ENCODE data around the gene ANK2.

GRCh38 chr4:113330200-113330599 lies 280.7 kb downstream of the ANK2 start:
- TF ChIP-seq CTCF (IDR thresholded peaks at IDR 0.05), result no peak
- TF ChIP-seq, protein P1, sequence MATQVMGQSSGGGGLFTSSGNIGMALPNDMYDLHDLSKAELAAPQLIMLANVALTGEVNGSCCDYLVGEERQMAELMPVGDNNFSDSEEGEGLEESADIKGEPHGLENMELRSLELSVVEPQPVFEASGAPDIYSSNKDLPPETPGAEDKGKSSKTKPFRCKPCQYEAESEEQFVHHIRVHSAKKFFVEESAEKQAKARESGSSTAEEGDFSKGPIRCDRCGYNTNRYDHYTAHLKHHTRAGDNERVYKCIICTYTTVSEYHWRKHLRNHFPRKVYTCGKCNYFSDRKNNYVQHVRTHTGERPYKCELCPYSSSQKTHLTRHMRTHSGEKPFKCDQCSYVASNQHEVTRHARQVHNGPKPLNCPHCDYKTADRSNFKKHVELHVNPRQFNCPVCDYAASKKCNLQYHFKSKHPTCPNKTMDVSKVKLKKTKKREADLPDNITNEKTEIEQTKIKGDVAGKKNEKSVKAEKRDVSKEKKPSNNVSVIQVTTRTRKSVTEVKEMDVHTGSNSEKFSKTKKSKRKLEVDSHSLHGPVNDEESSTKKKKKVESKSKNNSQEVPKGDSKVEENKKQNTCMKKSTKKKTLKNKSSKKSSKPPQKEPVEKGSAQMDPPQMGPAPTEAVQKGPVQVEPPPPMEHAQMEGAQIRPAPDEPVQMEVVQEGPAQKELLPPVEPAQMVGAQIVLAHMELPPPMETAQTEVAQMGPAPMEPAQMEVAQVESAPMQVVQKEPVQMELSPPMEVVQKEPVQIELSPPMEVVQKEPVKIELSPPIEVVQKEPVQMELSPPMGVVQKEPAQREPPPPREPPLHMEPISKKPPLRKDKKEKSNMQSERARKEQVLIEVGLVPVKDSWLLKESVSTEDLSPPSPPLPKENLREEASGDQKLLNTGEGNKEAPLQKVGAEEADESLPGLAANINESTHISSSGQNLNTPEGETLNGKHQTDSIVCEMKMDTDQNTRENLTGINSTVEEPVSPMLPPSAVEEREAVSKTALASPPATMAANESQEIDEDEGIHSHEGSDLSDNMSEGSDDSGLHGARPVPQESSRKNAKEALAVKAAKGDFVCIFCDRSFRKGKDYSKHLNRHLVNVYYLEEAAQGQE (IDR thresholded peaks at IDR 0.05; ENCODE audit: insufficient read depth in 1 of 2, low read depth in 2 of 2, low read length in 1 of 2), result no peak
- no peak for TF ChIP-seq POLR2AphosphoS5 (IDR thresholded peaks at IDR 0.05; ENCODE audit: low read depth, low read length)

Data from Panc1 (cell line).